ENCODE data around the gene HPSE. TPM values are rescaled to one million over a fixed set of nuclear protein-coding genes. Genes with fewer than 3 reads are reported as not detected.

Gene HPSE
- total and polyA plus RNA-seq, 9 of the 15 experiments (the other 6 are each of a cell fraction or from before 2014, with no cell fraction given) = 0.01 to 0.42 (median 0.14) TPM; not detected in 1

DNA sequence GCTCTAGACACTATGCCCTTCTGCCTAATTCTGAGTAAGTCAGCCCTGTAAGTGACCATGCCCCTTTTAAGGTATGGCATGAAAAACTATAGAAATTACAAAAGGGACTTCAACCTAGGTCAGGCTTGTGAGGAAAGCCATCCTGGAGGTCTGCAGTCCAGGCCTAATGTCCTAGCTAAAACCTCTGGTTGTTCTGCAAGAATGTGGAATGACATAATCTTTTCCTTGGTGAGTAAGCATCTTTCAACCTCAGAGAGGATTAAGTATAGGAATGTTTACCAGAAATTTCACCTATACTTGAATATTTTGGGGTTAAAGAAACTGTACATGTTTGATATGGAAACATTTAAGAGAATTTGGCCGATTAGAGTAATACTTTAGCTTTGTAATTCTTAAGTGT, 23.8 kb upstream of the HPSE start (continued):
- TF ChIP-seq, protein P1, sequence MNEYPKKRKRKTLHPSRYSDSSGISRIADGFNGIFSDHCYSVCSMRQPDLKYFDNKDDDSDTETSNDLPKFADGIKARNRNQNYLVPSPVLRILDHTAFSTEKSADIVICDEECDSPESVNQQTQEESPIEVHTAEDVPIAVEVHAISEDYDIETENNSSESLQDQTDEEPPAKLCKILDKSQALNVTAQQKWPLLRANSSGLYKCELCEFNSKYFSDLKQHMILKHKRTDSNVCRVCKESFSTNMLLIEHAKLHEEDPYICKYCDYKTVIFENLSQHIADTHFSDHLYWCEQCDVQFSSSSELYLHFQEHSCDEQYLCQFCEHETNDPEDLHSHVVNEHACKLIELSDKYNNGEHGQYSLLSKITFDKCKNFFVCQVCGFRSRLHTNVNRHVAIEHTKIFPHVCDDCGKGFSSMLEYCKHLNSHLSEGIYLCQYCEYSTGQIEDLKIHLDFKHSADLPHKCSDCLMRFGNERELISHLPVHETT (CRISPR knock-in tag; conservative IDR thresholded peaks at IDR 0.05 in 1 of 2, IDR thresholded peaks at IDR 0.05 in 1 of 2) = no peak
- TF ChIP-seq HMGN3 (IDR thresholded peaks at IDR 0.05; ENCODE audit: borderline replicate concordance, extremely low read depth, insufficient read length, low read depth, low read length) = no peak
- no peak for TF ChIP-seq TCF3 (CRISPR knock-in tag; IDR thresholded peaks at IDR 0.05)
- TF ChIP-seq, protein P2, sequence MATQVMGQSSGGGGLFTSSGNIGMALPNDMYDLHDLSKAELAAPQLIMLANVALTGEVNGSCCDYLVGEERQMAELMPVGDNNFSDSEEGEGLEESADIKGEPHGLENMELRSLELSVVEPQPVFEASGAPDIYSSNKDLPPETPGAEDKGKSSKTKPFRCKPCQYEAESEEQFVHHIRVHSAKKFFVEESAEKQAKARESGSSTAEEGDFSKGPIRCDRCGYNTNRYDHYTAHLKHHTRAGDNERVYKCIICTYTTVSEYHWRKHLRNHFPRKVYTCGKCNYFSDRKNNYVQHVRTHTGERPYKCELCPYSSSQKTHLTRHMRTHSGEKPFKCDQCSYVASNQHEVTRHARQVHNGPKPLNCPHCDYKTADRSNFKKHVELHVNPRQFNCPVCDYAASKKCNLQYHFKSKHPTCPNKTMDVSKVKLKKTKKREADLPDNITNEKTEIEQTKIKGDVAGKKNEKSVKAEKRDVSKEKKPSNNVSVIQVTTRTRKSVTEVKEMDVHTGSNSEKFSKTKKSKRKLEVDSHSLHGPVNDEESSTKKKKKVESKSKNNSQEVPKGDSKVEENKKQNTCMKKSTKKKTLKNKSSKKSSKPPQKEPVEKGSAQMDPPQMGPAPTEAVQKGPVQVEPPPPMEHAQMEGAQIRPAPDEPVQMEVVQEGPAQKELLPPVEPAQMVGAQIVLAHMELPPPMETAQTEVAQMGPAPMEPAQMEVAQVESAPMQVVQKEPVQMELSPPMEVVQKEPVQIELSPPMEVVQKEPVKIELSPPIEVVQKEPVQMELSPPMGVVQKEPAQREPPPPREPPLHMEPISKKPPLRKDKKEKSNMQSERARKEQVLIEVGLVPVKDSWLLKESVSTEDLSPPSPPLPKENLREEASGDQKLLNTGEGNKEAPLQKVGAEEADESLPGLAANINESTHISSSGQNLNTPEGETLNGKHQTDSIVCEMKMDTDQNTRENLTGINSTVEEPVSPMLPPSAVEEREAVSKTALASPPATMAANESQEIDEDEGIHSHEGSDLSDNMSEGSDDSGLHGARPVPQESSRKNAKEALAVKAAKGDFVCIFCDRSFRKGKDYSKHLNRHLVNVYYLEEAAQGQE (IDR thresholded peaks at IDR 0.05; ENCODE audit: borderline replicate concordance) = no peak
- TF ChIP-seq, protein P2 (CRISPR knock-in tag; IDR thresholded peaks at IDR 0.05; ENCODE audit: low read depth) = no peak
- TF ChIP-seq HNRNPH1 (optimal IDR thresholded peaks at IDR 0.05; ENCODE audit: low read depth, low read length) = no peak

All from K562 (cell line).